ENCODE measurements around the gene FLT3LG.

FLT3LG gene

GRCh38 chr19:49520705-49521319 is 46.8 kb downstream of the FLT3LG start:
- no peak for DNase-seq

- no peak for DNase-seq
Measured at GRCh38 chr19:49524812-49525455, 50.9 kb downstream of the FLT3LG start.

GRCh38 chr19:49528211-49528771 is 54.3 kb downstream of the FLT3LG start:
- DNase-seq, result no peak

- no peak for DNase-seq
Measured at GRCh38 chr19:49530708-49531107, 56.7 kb downstream of the FLT3LG start.

- DNase-seq, result no peak
Measured at GRCh38 chr19:49533551-49534488, 59.8 kb downstream of the FLT3LG start.

GRCh38 chr19:49534632-49535385 is 60.8 kb downstream of the FLT3LG start:
- DNase-seq, result no peak
